Hepatic stellate cell (primary cell): ENCODE results near the gene TWSG1.
A peak's percentile ranks its signal among the peaks of the same experiment; 100 is the strongest.

ENCODE experiments used
- DNase-seq: peaks from one replicate; pipeline ENCODE4 v3.0.0; 2011; ENCODE audit warnings: low spot score

TWSG1 gene

GRCh38 chr18:9334329-9334972 lies at the start of gene TWSG1:
Gene TWSG1 (plus strand): TSS chr18:9334773. CDS start chr18:9337230, 2,457 bp downstream.
- DNase-seq: peak; percentile 91

- DNase-seq: no peak
Observed at GRCh38 chr18:9285604-9286003, 49.0 kb upstream of the TWSG1 start.

GRCh38 chr18:9287036-9287435 lies 47.5 kb upstream of the TWSG1 start:
- DNase-seq: no peak

GRCh38 chr18:9289698-9290097 lies 44.9 kb upstream of the TWSG1 start:
- no peak for DNase-seq

- no peak for DNase-seq
Observed at GRCh38 chr18:9290156-9290555, 44.4 kb upstream of the TWSG1 start.

GRCh38 chr18:9292047-9292446 lies 42.5 kb upstream of the TWSG1 start:
- DNase-seq: no peak

GRCh38 chr18:9293948-9294347 lies 40.6 kb upstream of the TWSG1 start:
- no peak for DNase-seq

- no peak for DNase-seq
Observed at GRCh38 chr18:9296233-9297006, 38.2 kb upstream of the TWSG1 start.

- DNase-seq: no peak
Observed at GRCh38 chr18:9297007-9297393, 37.6 kb upstream of the TWSG1 start.

GRCh38 chr18:9304388-9305070 lies 30.0 kb upstream of the TWSG1 start:
- no peak for DNase-seq

GRCh38 chr18:9319333-9319732 lies 15.2 kb upstream of the TWSG1 start:
- no peak for DNase-seq

GRCh38 chr18:9321017-9321452 lies 13.5 kb upstream of the TWSG1 start:
- DNase-seq: no peak

- no peak for DNase-seq
Observed at GRCh38 chr18:9321736-9322135, 12.8 kb upstream of the TWSG1 start.

- DNase-seq: no peak
Observed at GRCh38 chr18:9322744-9323143, 11.8 kb upstream of the TWSG1 start.

GRCh38 chr18:9323750-9324445 lies 10.7 kb upstream of the TWSG1 start:
- no peak for DNase-seq

GRCh38 chr18:9325716-9326115 lies 8.9 kb upstream of the TWSG1 start:
- DNase-seq: no peak

GRCh38 chr18:9328776-9329175 lies 5.8 kb upstream of the TWSG1 start:
- no peak for DNase-seq

- DNase-seq: no peak
Observed at GRCh38 chr18:9329471-9329870, 5.1 kb upstream of the TWSG1 start.

- DNase-seq: no peak
Observed at GRCh38 chr18:9330419-9330818, 4.2 kb upstream of the TWSG1 start.

- no peak for DNase-seq
Observed at GRCh38 chr18:9333441-9334328, 888 bp upstream of the TWSG1 start.

GRCh38 chr18:9334973-9335696 lies 562 bp downstream of the TWSG1 start:
- DNase-seq: peak; percentile 47
